Measurements from ENCODE around the gene PPFIA3.
"Not testable (repeated sequence)": the region's sequence is repeated elsewhere in the genome, so short reads cannot be mapped to it uniquely, and the experiment has no call there.

The PPFIA3 gene

GRCh38 chr19:49125025-49125731, 5.8 kb downstream of the PPFIA3 start:
- Histone ChIP-seq H3F3A (ENCODE audit: insufficient read depth, low read length) (peaks cover 5% of the 10 kb centered on the region; the same call in 1 of the 2 replicates), H2AFZ (ENCODE audit: low read length) (no peak overlapping the region), H3K4me3 (ENCODE audit: low read depth, low read length, poor library complexity, severe bottlenecking) (no peak overlapping the region), H3K36me3 (ENCODE audit: insufficient read depth, low read length) (peaks cover 1% of the 10 kb centered on the region; the same call in 1 of the 2 replicates), H3K27me3 (ENCODE audit: insufficient read depth, low read length) (0 out of 2 replicates have a peak, but pooled peaks cover 1% of the 10 kb centered on the region), H3K9me3 (ENCODE audit: low read length) (no peaks in the 10 kb centered on the region), H3K27ac (ENCODE audit: low read depth, low read length, poor library complexity, severe bottlenecking) (no peak overlapping the region), H3K9ac (ENCODE audit: low read length) (no peak overlapping the region), H3K4me2 (ENCODE audit: low read length) (no peak overlapping the region), H3K4me1 (ENCODE audit: insufficient read depth, low read length, severe bottlenecking) (peaks cover 15% of the 10 kb centered on the region), H3K79me2 (ENCODE audit: insufficient read depth, low read length) (no peaks in the 10 kb centered on the region), H3K9me2 (ENCODE audit: low read depth, low read length) (no peaks in the 10 kb centered on the region), H4K20me1 (ENCODE audit: insufficient read depth, low read length) (no peaks in the 10 kb centered on the region)
- TF ChIP-seq EZH2 (IDR thresholded peaks at IDR 0.05; ENCODE audit: borderline replicate concordance, low read length) = no peak
- TF ChIP-seq CTCF (IDR thresholded peaks at IDR 0.05; ENCODE audit: low read length) = no peak

GRCh38 chr19:49126575-49126974, 7.2 kb downstream of the PPFIA3 start:
- no peak overlapping the region for H2AFZ ChIP-seq (ENCODE audit: low read length)
- no peaks in the 10 kb centered on the region for H3K9me3 ChIP-seq (ENCODE audit: low read length)
- no peaks in the 10 kb centered on the region for H3K9me2 ChIP-seq (ENCODE audit: low read depth, low read length)
- H4K20me1 ChIP-seq (ENCODE audit: insufficient read depth, low read length) = no peaks in the 10 kb centered on the region
- H3K9ac ChIP-seq (ENCODE audit: low read length) = no peak overlapping the region
- peaks cover 3% of the 10 kb centered on the region; the same call in 1 of the 2 replicates for H3K36me3 ChIP-seq (ENCODE audit: insufficient read depth, low read length)
- H3K79me2 ChIP-seq (ENCODE audit: insufficient read depth, low read length) = no peaks in the 10 kb centered on the region
- no peak overlapping the region for H3K4me2 ChIP-seq (ENCODE audit: low read length)
- no peaks in the 10 kb centered on the region for H3K27me3 ChIP-seq (ENCODE audit: insufficient read depth, low read length)
- no peak overlapping the region for H3K27ac ChIP-seq (ENCODE audit: low read depth, low read length, poor library complexity, severe bottlenecking)
- H3K4me3 ChIP-seq (ENCODE audit: low read depth, low read length, poor library complexity, severe bottlenecking) = no peak overlapping the region
- no peak for TF ChIP-seq EZH2 (IDR thresholded peaks at IDR 0.05; ENCODE audit: borderline replicate concordance, low read length)
- no peak for TF ChIP-seq CTCF (IDR thresholded peaks at IDR 0.05; ENCODE audit: low read length)
- no peaks in the 10 kb centered on the region for H3F3A ChIP-seq (ENCODE audit: insufficient read depth, low read length)
- peaks cover 14% of the 10 kb centered on the region for H3K4me1 ChIP-seq (ENCODE audit: insufficient read depth, low read length, severe bottlenecking)

- H3F3A ChIP-seq (ENCODE audit: insufficient read depth, low read length); H4K20me1 ChIP-seq (ENCODE audit: insufficient read depth, low read length); H3K27ac ChIP-seq (ENCODE audit: low read depth, low read length, poor library complexity, severe bottlenecking); H3K9me2 ChIP-seq (ENCODE audit: low read depth, low read length); H3K9me3 ChIP-seq (ENCODE audit: low read length); H3K27me3 ChIP-seq (ENCODE audit: insufficient read depth, low read length); H3K9ac ChIP-seq (ENCODE audit: low read length); H3K36me3 ChIP-seq (ENCODE audit: insufficient read depth, low read length); H3K79me2 ChIP-seq (ENCODE audit: insufficient read depth, low read length); H3K4me3 ChIP-seq (ENCODE audit: low read depth, low read length, poor library complexity, severe bottlenecking); H2AFZ ChIP-seq (ENCODE audit: low read length); H3K4me2 ChIP-seq (ENCODE audit: low read length): not testable (repeated sequence)
- H3K4me1 ChIP-seq (ENCODE audit: insufficient read depth, low read length, severe bottlenecking) = peaks cover 14% of the 10 kb centered on the region
Observed at GRCh38 chr19:49127225-49127624, 7.9 kb downstream of the PPFIA3 start.
